Gastrocnemius medialis (tissue), 4 donors: Measurements from ENCODE around the gene LYZL1. TPM values are rescaled to one million over a fixed set of nuclear protein-coding genes. Genes with fewer than 3 reads are reported as not detected.

Experiments
- ATAC-seq, 2 donors: fragments of 150-250 bp; one replicate each; pipeline ENCODE4 v1.9.1; 2016
- DNase-seq, 2 donors: peaks; one replicate each; pipeline ENCODE4 v3.0.0-alpha.2; 2019
- H3K27ac ChIP-seq, 4 donors: fragments of 200-600 bp; sonication (generic); 1 replicate in 1 of 4; 2 replicates in 3 of 4; pipeline ENCODE4 v1.5.1; 2016 to 2018; ENCODE audit warnings: mild to moderate bottlenecking in 2 of 4, moderate library complexity in 1 of 4
- H3K27me3 ChIP-seq, 3 donors: fragments of 200-600 bp; sonication (generic) in 2 of 3; 1 replicate in 1 of 3; 2 replicates in 2 of 3; pipeline versions ENCODE4 v1.5.1 to v1.6.0; 2016 to 2019; ENCODE audit warnings: mild to moderate bottlenecking in 1 of 3, moderate library complexity in 1 of 3
- H3K36me3 ChIP-seq, 2 donors: fragments of 200-600 bp; sonication (generic) in 1 of 2; one replicate each; pipeline ENCODE4 v1.5.1; 2017 to 2018
- H3K4me1 ChIP-seq, 2 donors: fragments of 200-600 bp; sonication (generic) in 1 of 2; one replicate each; pipeline ENCODE4 v1.5.1; 2016 to 2017; ENCODE audit warnings: mild to moderate bottlenecking in 2 of 2
- H3K4me3 ChIP-seq, 4 donors: fragments of 200-600 bp; sonication (generic) in 3 of 4; 1 replicate in 1 of 4; 2 replicates in 3 of 4; pipeline ENCODE4 v1.5.1; 2016 to 2019; ENCODE audit warnings: mild to moderate bottlenecking in 2 of 4
- H3K9me3 ChIP-seq, 3 donors: fragments of 200-600 bp; sonication (generic) in 2 of 3; 1 replicate in 1 of 3; 2 replicates in 2 of 3; pipeline ENCODE4 v1.5.1; 2016 to 2019
- POLR2A ChIP-seq, 2 donors: fragments of 450-650 bp; IDR thresholded peaks; one replicate each; pipeline ENCODE4 v1.6.1; 2017; ENCODE audit warnings: antibody characterized with exemption in 2 of 2, mild to moderate bottlenecking in 2 of 2, moderate library complexity in 2 of 2
- in situ Hi-C, 4 donors: fragments of 200-750 bp; cut with MboI; loops; one replicate each; pipeline versions ENCODE4 v1.15.0 to v1.8.0; 2017; ENCODE audit warnings: low sequenced_read_pairs in 4 of 4
- intact Hi-C: fragments of 100-400 bp; cut with DNase I; formaldehyde crosslinking; loops from one replicate; pipeline ENCODE4 v1.15.1; 2023; ENCODE audit warnings: low total_unique reads
- total RNA-seq, 4 donors: library from RNA; depleted of rRNA; stranded (reverse); fragments of >200 nt; gene quantifications; one replicate each; pipeline versions ENCODE4 v1.1.0 to v1.2.3, GENCODE V29; 2016
- TF ChIP-seq, protein P1 (sequence below), 5 experiments: fragments of 450-650 bp in 3 of 5; fragments of 200-600 bp in 2 of 5; sonication (generic) in 2 of 5; IDR thresholded peaks in 4 of 5; conservative IDR thresholded peaks in 1 of 5; 1 replicate in 4 of 5; 2 replicates in 1 of 5; pipeline ENCODE4 v1.5.1; 2016 to 2019; ENCODE audit warnings: antibody characterized with exemption in 5 of 5, mild to moderate bottlenecking in 3 of 5, moderate library complexity in 3 of 5

LYZL1 gene
- total RNA-seq, 4 donors from 2014 or later: not detected

DNA sequence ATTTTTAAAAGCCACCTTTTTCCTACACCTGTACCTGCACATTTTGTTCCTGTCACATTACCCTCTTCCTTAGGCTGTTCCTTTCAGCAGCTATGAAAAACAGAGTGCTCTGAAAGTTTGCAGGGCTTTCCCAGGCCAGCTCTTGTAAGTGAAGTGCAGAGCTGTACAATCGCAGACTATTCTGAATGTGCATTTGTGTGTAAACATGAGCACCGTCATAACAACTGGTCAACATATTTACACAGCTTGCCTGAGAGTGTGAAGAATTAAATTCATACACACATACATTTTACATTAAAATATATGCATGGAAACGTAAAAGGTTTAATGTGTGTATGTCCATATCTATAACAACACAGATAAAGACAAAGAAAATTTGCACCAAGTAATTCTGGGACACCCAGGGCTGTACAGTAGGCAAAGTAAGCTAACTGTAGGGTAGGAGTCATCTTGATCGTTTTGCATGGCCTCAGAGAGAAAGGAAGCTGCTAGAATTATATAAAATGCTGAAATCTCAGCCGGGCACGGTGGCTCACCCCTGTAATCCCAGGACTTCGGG is 23.6 kb upstream of the LYZL1 start:
- Histone ChIP-seq H3K27ac (no peak overlapping the region), H3K9me3 (no peaks in the 10 kb centered on the region), H3K4me1 (no peaks in the 10 kb centered on the region), H3K4me3 (no peak overlapping the region), H3K36me3 (no peaks in the 10 kb centered on the region), H3K27me3 (no peaks in the 10 kb centered on the region)
- no peak for ATAC-seq
- intact Hi-C loops: no loop called here
- in situ Hi-C loops: no loop called here
- no peak for TF ChIP-seq POLR2A (IDR thresholded peaks at IDR 0.05)
- TF ChIP-seq, protein P1, sequence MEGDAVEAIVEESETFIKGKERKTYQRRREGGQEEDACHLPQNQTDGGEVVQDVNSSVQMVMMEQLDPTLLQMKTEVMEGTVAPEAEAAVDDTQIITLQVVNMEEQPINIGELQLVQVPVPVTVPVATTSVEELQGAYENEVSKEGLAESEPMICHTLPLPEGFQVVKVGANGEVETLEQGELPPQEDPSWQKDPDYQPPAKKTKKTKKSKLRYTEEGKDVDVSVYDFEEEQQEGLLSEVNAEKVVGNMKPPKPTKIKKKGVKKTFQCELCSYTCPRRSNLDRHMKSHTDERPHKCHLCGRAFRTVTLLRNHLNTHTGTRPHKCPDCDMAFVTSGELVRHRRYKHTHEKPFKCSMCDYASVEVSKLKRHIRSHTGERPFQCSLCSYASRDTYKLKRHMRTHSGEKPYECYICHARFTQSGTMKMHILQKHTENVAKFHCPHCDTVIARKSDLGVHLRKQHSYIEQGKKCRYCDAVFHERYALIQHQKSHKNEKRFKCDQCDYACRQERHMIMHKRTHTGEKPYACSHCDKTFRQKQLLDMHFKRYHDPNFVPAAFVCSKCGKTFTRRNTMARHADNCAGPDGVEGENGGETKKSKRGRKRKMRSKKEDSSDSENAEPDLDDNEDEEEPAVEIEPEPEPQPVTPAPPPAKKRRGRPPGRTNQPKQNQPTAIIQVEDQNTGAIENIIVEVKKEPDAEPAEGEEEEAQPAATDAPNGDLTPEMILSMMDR (IDR thresholded peaks at IDR 0.05 in 4 of 5, conservative IDR thresholded peaks at IDR 0.05 in 1 of 5): no peak
- no peak for DNase-seq

DNA sequence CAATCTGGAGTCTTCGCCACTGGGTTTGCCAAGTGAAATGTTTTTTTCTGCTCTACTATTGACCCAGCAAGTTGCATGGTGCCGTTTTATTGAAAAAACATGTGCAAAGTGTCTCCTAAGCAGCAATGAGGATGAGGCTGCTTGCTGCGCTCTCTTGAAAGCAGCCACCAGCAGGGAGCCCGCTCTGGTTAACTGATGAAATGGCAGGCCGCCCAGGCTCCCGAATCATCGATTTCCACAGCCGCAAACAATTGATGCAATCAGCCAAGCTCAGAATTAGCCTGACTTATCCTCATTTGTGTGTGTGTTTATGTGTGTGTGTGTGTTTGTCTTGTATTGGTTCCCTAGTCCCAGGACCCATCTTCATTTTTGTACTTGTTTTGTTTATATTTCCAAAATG is 22.2 kb upstream of the LYZL1 start:
- ATAC-seq (no peak), DNase-seq (no peak)
- Histone ChIP-seq H3K9me3 (no peaks in the 10 kb centered on the region), H3K27me3 (no peaks in the 10 kb centered on the region), H3K4me3 (no peak overlapping the region), H3K27ac (no peak overlapping the region), H3K4me1 (no peaks in the 10 kb centered on the region), H3K36me3 (no peaks in the 10 kb centered on the region)
- TF ChIP-seq, protein P1 (IDR thresholded peaks at IDR 0.05 in 4 of 5, conservative IDR thresholded peaks at IDR 0.05 in 1 of 5): no peak
- no peak for TF ChIP-seq POLR2A (IDR thresholded peaks at IDR 0.05)
- in situ Hi-C loops (no loop called here), intact Hi-C loops (no loop called here)

DNA sequence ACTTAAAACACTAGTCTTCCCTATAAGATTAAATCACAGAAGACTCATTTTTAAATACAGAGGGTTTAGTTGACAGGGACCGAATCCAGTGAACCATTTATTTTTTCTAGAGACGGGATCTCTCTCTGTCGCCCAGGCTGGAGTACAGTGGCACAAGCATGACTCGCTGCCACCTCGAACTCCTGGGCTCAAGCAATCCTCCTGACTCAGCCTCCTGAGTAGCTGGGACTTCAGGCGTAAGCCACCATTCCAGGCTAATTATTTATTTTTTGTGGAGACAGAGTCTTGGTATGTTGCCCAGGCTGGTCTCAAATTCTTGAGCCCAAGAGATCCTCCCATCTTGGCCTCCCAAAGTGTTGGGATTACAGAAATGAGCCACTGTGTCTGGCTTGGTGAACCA is 20.9 kb upstream of the LYZL1 start:
- Histone ChIP-seq H3K4me1 (no peaks in the 10 kb centered on the region), H3K36me3 (no peaks in the 10 kb centered on the region), H3K9me3 (no peaks in the 10 kb centered on the region), H3K4me3 (no peak overlapping the region), H3K27ac (no peak overlapping the region), H3K27me3 (no peaks in the 10 kb centered on the region)
- in situ Hi-C loops (no loop called here), intact Hi-C loops (no loop called here)
- no peak for TF ChIP-seq POLR2A (IDR thresholded peaks at IDR 0.05)
- TF ChIP-seq, protein P1 (IDR thresholded peaks at IDR 0.05 in 4 of 5, conservative IDR thresholded peaks at IDR 0.05 in 1 of 5): no peak
- no peak for ATAC-seq
- DNase-seq: no peak

DNA sequence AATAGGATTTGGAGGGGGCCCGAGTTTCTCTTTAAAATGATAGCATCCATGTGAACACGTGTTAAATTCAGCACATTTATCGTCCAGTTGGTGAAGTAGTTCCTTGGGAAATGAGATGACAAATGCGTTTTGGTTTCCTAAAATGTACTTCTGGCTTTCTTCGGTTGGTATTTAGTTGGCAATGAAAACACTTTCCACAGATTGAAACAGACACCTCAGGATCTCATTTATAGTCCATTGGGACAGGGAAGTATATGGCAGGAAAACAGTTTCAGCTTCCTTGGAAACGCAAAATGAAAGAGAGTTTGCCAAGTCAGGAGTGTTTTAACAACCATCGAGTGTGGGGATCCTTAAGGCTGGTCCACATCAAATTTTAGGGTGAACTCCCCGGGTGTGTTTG is 19.4 kb upstream of the LYZL1 start:
- Histone ChIP-seq H3K4me3 (no peak overlapping the region), H3K36me3 (no peaks in the 10 kb centered on the region), H3K9me3 (no peaks in the 10 kb centered on the region), H3K27ac (no peak overlapping the region), H3K27me3 (no peaks in the 10 kb centered on the region), H3K4me1 (no peaks in the 10 kb centered on the region)
- ATAC-seq (no peak), DNase-seq (no peak)
- in situ Hi-C loops: no loop called here
- intact Hi-C loops: no loop called here
- TF ChIP-seq POLR2A (IDR thresholded peaks at IDR 0.05): no peak
- TF ChIP-seq, protein P1 (IDR thresholded peaks at IDR 0.05 in 4 of 5, conservative IDR thresholded peaks at IDR 0.05 in 1 of 5): no peak

DNA sequence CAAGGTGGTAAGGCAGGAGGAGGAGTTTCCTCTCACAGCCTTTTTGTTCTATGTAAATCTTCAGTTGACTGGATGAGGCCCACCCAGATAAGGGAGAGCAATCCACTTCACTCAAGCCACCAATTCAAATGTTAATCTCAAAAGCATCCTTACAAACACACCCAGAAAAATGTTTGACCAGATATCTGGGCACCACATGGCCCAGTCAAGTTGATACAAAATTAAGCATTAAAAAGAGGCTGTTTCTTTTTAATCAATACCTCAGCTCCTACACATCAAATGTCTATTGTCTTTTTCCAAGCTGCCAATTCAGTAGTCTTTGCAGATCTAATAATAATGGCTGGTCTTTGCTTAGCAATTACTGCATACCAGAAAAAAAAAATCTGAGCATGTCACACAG is 18.0 kb upstream of the LYZL1 start:
- no peaks in the 10 kb centered on the region for H3K9me3 ChIP-seq
- no peaks in the 10 kb centered on the region for H3K4me1 ChIP-seq
- H3K27ac ChIP-seq: no peak overlapping the region
- in situ Hi-C loops: no loop called here
- DNase-seq (no peak), ATAC-seq (no peak)
- H3K36me3 ChIP-seq: no peaks in the 10 kb centered on the region
- no peaks in the 10 kb centered on the region for H3K27me3 ChIP-seq
- no peak overlapping the region for H3K4me3 ChIP-seq
- intact Hi-C loops: no loop called here
- TF ChIP-seq, protein P1 (IDR thresholded peaks at IDR 0.05 in 4 of 5, conservative IDR thresholded peaks at IDR 0.05 in 1 of 5): no peak
- TF ChIP-seq POLR2A (IDR thresholded peaks at IDR 0.05): no peak
